C4-2B (cell line): Measurements from ENCODE around the gene PSME4.

ENCODE experiments used
- CTCF ChIP-seq: fragments of 450-650 bp; conservative IDR thresholded peaks from 2 replicates; pipeline ENCODE4 v1.5.1; 2017; ENCODE audit warnings: mild to moderate bottlenecking
- ZFX ChIP-seq: fragments of 450-650 bp; IDR thresholded peaks from 2 replicates; pipeline ENCODE4 v1.6.1; 2017

- TF ChIP-seq CTCF (no peak), ZFX (no peak)
These were observed 96.3 kb downstream of the PSME4 start for GRCh38 chr2:53874401-53874950.
